Activated CD4-positive, alpha-beta T cell treated with anti-CD3 and anti-CD28 coated beads, Interleukin-2, amount 10 ng/mL, durations not matched to agents 24 days and 14 days (primary cell): ENCODE results near the gene COBL. TPM values are rescaled to one million over a fixed set of nuclear protein-coding genes. Genes with fewer than 3 reads are reported as not detected.

Experiments
- DNase-seq: peaks from one replicate; pipeline ENCODE4 v3.0.0; 2022
- H3K27ac Mint-ChIP-seq: one replicate; pipeline ENCODE4 v1.8.0; 2022; ENCODE audit warnings: mild to moderate bottlenecking, mixed read lengths
- H3K27me3 Mint-ChIP-seq: one replicate; pipeline ENCODE4 v1.8.0; 2022; ENCODE audit warnings: mixed read lengths
- H3K36me3 Mint-ChIP-seq: one replicate; pipeline ENCODE4 v1.8.0; 2022; ENCODE audit warnings: low read depth, mild to moderate bottlenecking, mixed read lengths
- H3K4me1 Mint-ChIP-seq: one replicate; pipeline ENCODE4 v1.8.0; 2021; ENCODE audit warnings: mixed read lengths
- H3K4me3 Mint-ChIP-seq: one replicate; pipeline ENCODE4 v1.8.0; 2022; ENCODE audit warnings: mild to moderate bottlenecking, moderate library complexity, mixed read lengths
- H3K9me3 Mint-ChIP-seq: one replicate; pipeline ENCODE4 v1.8.0; 2021; ENCODE audit warnings: mixed read lengths
- intact Hi-C: fragments of 100-400 bp; cut with micrococcal nuclease; formaldehyde crosslinking; loops from one replicate; pipeline ENCODE4 v1.15.1; 2023
- total RNA-seq: library from RNA; stranded (reverse); gene quantifications from 2 replicates; pipeline ENCODE4 v1.2.3, GENCODE V29; 2022

Gene COBL
- total RNA-seq, 1 donor from 2014 or later: not detected

- Mint-ChIP-seq H3K27me3 (no peaks in the 10 kb centered on the region), H3K4me3 (no peak overlapping the region), H3K9me3 (no peaks in the 10 kb centered on the region), H3K27ac (no peak overlapping the region), H3K4me1 (no peaks in the 10 kb centered on the region), H3K36me3 (no peaks in the 10 kb centered on the region)
- DNase-seq: no peak
- intact Hi-C loops: no loop called here
These were observed 295.7 kb downstream of the COBL start for GRCh38 chr7:51020944-51021343.

GRCh38 chr7:51019891-51020870 lies 296.4 kb downstream of the COBL start:
- Mint-ChIP-seq H3K27ac (no peak overlapping the region), H3K4me1 (no peaks in the 10 kb centered on the region), H3K4me3 (no peak overlapping the region), H3K36me3 (no peaks in the 10 kb centered on the region), H3K27me3 (no peaks in the 10 kb centered on the region), H3K9me3 (no peaks in the 10 kb centered on the region)
- no peak for DNase-seq
- intact Hi-C loops: no loop called here

GRCh38 chr7:51019191-51019844 lies 297.3 kb downstream of the COBL start:
- Mint-ChIP-seq H3K27me3 (no peaks in the 10 kb centered on the region), H3K4me3 (no peak overlapping the region), H3K36me3 (no peaks in the 10 kb centered on the region), H3K9me3 (no peaks in the 10 kb centered on the region), H3K4me1 (no peaks in the 10 kb centered on the region), H3K27ac (no peak overlapping the region)
- intact Hi-C loops: no loop called here
- DNase-seq: no peak

GRCh38 chr7:51017576-51018535 lies 298.8 kb downstream of the COBL start:
- no peaks in the 10 kb centered on the region for H3K27me3 Mint-ChIP-seq
- H3K4me3 Mint-ChIP-seq: no peak overlapping the region
- intact Hi-C loops: no loop called here
- H3K36me3 Mint-ChIP-seq: no peaks in the 10 kb centered on the region
- no peak overlapping the region for H3K27ac Mint-ChIP-seq
- H3K9me3 Mint-ChIP-seq: no peaks in the 10 kb centered on the region
- no peaks in the 10 kb centered on the region for H3K4me1 Mint-ChIP-seq
- no peak for DNase-seq

- Mint-ChIP-seq H3K4me1 (no peaks in the 10 kb centered on the region), H3K36me3 (no peaks in the 10 kb centered on the region), H3K27ac (no peak overlapping the region), H3K9me3 (no peaks in the 10 kb centered on the region), H3K27me3 (no peaks in the 10 kb centered on the region), H3K4me3 (no peak overlapping the region)
- DNase-seq: no peak
- intact Hi-C loops: no loop called here
These were observed 300.1 kb downstream of the COBL start for GRCh38 chr7:51016546-51016945.

- intact Hi-C loops: no loop called here
- no peak overlapping the region for H3K4me3 Mint-ChIP-seq
- H3K27me3 Mint-ChIP-seq: no peaks in the 10 kb centered on the region
- no peaks in the 10 kb centered on the region for H3K36me3 Mint-ChIP-seq
- no peaks in the 10 kb centered on the region for H3K9me3 Mint-ChIP-seq
- DNase-seq: no peak
- no peaks in the 10 kb centered on the region for H3K4me1 Mint-ChIP-seq
- no peak overlapping the region for H3K27ac Mint-ChIP-seq
These were observed 301.0 kb downstream of the COBL start for GRCh38 chr7:51015581-51015980.

GRCh38 chr7:51014811-51015210 lies 301.8 kb downstream of the COBL start:
- intact Hi-C loops: no loop called here
- DNase-seq: no peak

GRCh38 chr7:51013861-51014511 lies 302.6 kb downstream of the COBL start:
- Mint-ChIP-seq H3K9me3 (no peaks in the 10 kb centered on the region), H3K4me3 (no peak overlapping the region), H3K4me1 (no peaks in the 10 kb centered on the region), H3K27me3 (no peaks in the 10 kb centered on the region), H3K27ac (no peak overlapping the region), H3K36me3 (no peaks in the 10 kb centered on the region)
- DNase-seq: no peak
- intact Hi-C loops: no loop called here

More at GRCh38 chr7:51014811-51015210, 301.8 kb downstream of the COBL start:
- Mint-ChIP-seq H3K9me3 (no peaks in the 10 kb centered on the region), H3K27ac (peak overlapping the region; percentile 17), H3K36me3 (no peaks in the 10 kb centered on the region), H3K4me3 (no peak overlapping the region), H3K27me3 (no peaks in the 10 kb centered on the region), H3K4me1 (no peaks in the 10 kb centered on the region)

- DNase-seq: no peak
- Mint-ChIP-seq H3K9me3 (no peaks in the 10 kb centered on the region), H3K4me3 (no peak overlapping the region), H3K36me3 (no peaks in the 10 kb centered on the region), H3K27me3 (no peaks in the 10 kb centered on the region), H3K4me1 (no peaks in the 10 kb centered on the region), H3K27ac (no peak overlapping the region)
- intact Hi-C loops: no loop called here
These were observed 303.3 kb downstream of the COBL start for GRCh38 chr7:51013218-51013786.

- Mint-ChIP-seq H3K4me1 (no peaks in the 10 kb centered on the region), H3K4me3 (no peak overlapping the region), H3K36me3 (no peaks in the 10 kb centered on the region), H3K27ac (no peak overlapping the region), H3K27me3 (no peaks in the 10 kb centered on the region), H3K9me3 (no peaks in the 10 kb centered on the region)
- intact Hi-C loops: no loop called here
- no peak for DNase-seq
These were observed 303.9 kb downstream of the COBL start for GRCh38 chr7:51012569-51013217.

GRCh38 chr7:51011710-51012350 lies 304.8 kb downstream of the COBL start:
- intact Hi-C loops: no loop called here
- H3K36me3 Mint-ChIP-seq: no peaks in the 10 kb centered on the region
- H3K4me1 Mint-ChIP-seq: no peaks in the 10 kb centered on the region
- no peaks in the 10 kb centered on the region for H3K27me3 Mint-ChIP-seq
- H3K4me3 Mint-ChIP-seq: no peak overlapping the region
- H3K9me3 Mint-ChIP-seq: no peaks in the 10 kb centered on the region
- peak; percentile 37 for DNase-seq
- peak overlapping the region; percentile 18 for H3K27ac Mint-ChIP-seq

- Mint-ChIP-seq H3K4me3 (no peak overlapping the region), H3K9me3 (no peaks in the 10 kb centered on the region), H3K27ac (no peak overlapping the region), H3K27me3 (no peaks in the 10 kb centered on the region), H3K36me3 (no peaks in the 10 kb centered on the region), H3K4me1 (no peaks in the 10 kb centered on the region)
- intact Hi-C loops: no loop called here
- peak; percentile 41 for DNase-seq
These were observed 306.1 kb downstream of the COBL start for GRCh38 chr7:51010534-51010933.
